ENCODE measurements around the gene HOXC11. TPM values are rescaled to one million over a fixed set of nuclear protein-coding genes. Genes with fewer than 3 reads are reported as not detected.

The HOXC11 gene
- total RNA-seq, 4 donors from 2014 or later, result 0.69 to 3.3 TPM; not detected in 2

DNA sequence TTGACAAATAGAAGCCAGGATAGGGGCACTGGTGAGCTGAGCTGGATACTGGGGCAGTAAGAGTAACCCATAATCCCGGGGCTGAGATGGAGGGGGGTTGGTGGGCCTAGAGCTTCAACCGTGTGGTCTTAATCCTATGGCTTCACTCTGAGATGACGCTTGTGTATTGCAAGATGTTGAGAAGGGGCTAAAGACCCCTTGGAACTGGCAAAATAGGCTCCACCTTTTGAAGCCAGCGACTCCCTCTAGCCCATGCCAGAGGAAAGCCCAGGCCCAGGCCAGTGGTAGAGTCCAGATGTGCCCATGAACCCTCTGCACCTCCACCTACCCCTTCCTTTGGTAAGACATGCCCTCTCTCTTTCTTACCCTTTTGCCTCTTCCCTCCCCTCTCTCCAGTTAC lies 13.6 kb upstream of the HOXC11 start:
- H3K4me1 ChIP-seq, result no peaks in the 10 kb centered on the region
- DNase-seq, result no peak
- no peak overlapping the region for H3K27ac ChIP-seq
- no peak for TF ChIP-seq POLR2A (IDR thresholded peaks at IDR 0.05)
- no peak for TF ChIP-seq CTCF (IDR thresholded peaks at IDR 0.05)
- H3K27me3 ChIP-seq, result peaks cover 37 to 87% of the 10 kb centered on the region in 2 donors
- no peaks in the 10 kb centered on the region for H3K9me3 ChIP-seq
- no peak overlapping the region for H3K4me3 ChIP-seq
- intact Hi-C loops (cut with DNase I; ENCODE audit: low total_unique reads), result no loop called here
- no peaks in the 10 kb centered on the region for H3K36me3 ChIP-seq

DNA sequence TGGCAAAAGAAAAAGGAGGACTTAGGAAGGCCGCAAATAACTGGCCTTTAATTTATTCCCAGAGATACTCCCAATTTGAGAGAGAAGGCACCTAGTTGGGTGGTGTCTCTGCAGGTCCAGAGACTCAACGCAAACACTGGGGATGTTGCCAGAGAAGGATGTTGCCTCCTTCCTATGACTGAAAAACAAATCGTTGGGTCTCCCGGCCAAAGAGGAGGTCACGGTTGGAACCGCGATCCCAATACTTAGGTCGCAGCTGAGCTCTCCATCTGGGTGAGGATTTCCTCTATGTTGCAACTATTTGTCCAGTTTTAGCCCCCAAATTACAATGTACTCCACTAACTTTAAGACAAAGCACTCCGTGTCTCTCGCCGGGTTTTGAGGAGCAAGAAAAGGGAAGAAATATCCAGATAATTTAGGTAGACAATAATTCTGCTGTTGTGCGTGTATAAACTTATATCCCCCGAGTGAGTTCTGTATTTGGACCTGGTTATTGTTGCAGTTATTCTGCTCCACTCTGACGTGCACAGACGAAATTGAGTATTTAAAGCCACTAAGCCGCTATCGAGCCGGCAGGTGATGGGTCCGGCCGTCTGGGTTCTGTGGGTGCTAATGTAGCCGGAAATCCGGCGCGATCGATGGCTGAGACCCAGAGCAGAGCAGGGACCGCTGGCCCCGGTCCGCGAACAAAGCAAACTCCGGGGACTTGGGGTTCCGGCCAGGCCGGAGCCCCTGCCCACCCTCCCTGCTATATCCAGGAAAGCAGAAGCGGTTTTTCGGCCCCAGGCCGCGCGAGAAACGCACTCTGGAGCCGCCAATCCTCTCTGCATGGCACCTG lies 12.5 kb upstream of the HOXC11 start:
- Histone ChIP-seq H3K4me1 (no peaks in the 10 kb centered on the region), H3K27ac (no peak overlapping the region), H3K9me3 (no peaks in the 10 kb centered on the region), H3K27me3 (peaks cover 29 to 90% of the 10 kb centered on the region in 2 donors), H3K36me3 (no peaks in the 10 kb centered on the region), H3K4me3 (no peak overlapping the region)
- no peak for TF ChIP-seq POLR2A (IDR thresholded peaks at IDR 0.05)
- no peak for TF ChIP-seq CTCF (IDR thresholded peaks at IDR 0.05)
- intact Hi-C loops (cut with DNase I; ENCODE audit: low total_unique reads), result no loop called here
- peak in 1 of 2 donors; percentile 14 for DNase-seq

GRCh38 chr12:53961025-53961761 lies 11.7 kb upstream of the HOXC11 start:
- no peaks in the 10 kb centered on the region for H3K9me3 ChIP-seq
- H3K36me3 ChIP-seq, result no peaks in the 10 kb centered on the region
- H3K4me1 ChIP-seq, result no peaks in the 10 kb centered on the region
- H3K27me3 ChIP-seq, result peaks cover 23 to 93% of the 10 kb centered on the region in 2 donors
- H3K27ac ChIP-seq, result no peak overlapping the region
- H3K4me3 ChIP-seq, result no peak overlapping the region
- peak in 1 of 2 donors; percentile 14 for DNase-seq
- intact Hi-C loops (cut with DNase I; ENCODE audit: low total_unique reads), result no loop called here
- TF ChIP-seq CTCF (IDR thresholded peaks at IDR 0.05) (no peak), POLR2A (IDR thresholded peaks at IDR 0.05) (no peak)

- no peak for DNase-seq
- peaks cover 20 to 95% of the 10 kb centered on the region in 2 donors for H3K27me3 ChIP-seq
Observed at GRCh38 chr12:53963005-53963404, 9.9 kb upstream of the HOXC11 start.

More at GRCh38 chr12:53963005-53963404, 9.9 kb upstream of the HOXC11 start:
- H3K27ac ChIP-seq, result no peak overlapping the region
- intact Hi-C loops (cut with DNase I; ENCODE audit: low total_unique reads), result no loop called here
- no peaks in the 10 kb centered on the region for H3K9me3 ChIP-seq
- H3K36me3 ChIP-seq, result no peaks in the 10 kb centered on the region
- H3K4me3 ChIP-seq, result no peak overlapping the region
- H3K4me1 ChIP-seq, result no peaks in the 10 kb centered on the region
- TF ChIP-seq CTCF (IDR thresholded peaks at IDR 0.05), result no peak
- TF ChIP-seq POLR2A (IDR thresholded peaks at IDR 0.05), result no peak
